H1 (cell line): Measurements from ENCODE around the gene ITPKA. TPM values are rescaled to one million over a fixed set of nuclear protein-coding genes. Genes with fewer than 3 reads are reported as not detected.
A peak's percentile ranks its signal among the peaks of the same experiment; 100 is the strongest.

ENCODE experiments used
- CTCF ChIA-PET: fragments of 300-600 bp; sonication (Branson Sonifier 250); formaldehyde crosslinking; loops from one replicate; lab custom pipeline; 2021; ENCODE audit not compliant: partially characterized antibody; lab: Charles Lee
- POLR2A ChIA-PET: fragments of 300-600 bp; sonication (Branson Sonifier 250); formaldehyde crosslinking; loops from one replicate; lab custom pipeline; 2021; ENCODE audit warnings: inconsistent platforms; ENCODE audit not compliant: partially characterized antibody; lab: Charles Lee
- DNase-seq, 2 experiments: peaks; one replicate each; pipeline versions ENCODE4 v3.0.0 to v3.0.0-alpha.2; 2010 to 2022; ENCODE audit warnings: low spot score in 2 of 2, low read depth in 1 of 2, mixed read lengths in 1 of 2
- FAIRE-seq: peaks from 2 replicates; lab custom pipeline; 2011; peaks lifted over from hg19 to GRCh38; lab: Jason Lieb, UNC
- H2AFZ ChIP-seq: 2 replicates; pipeline ENCODE4 v1.8.1; 2012; ENCODE audit warnings: low read length, inconsistent platforms
- H2AK5ac ChIP-seq: 2 replicates; pipeline ENCODE4 v1.6.1; 2013; ENCODE audit warnings: low read depth, low read length
- H2BK120ac ChIP-seq: replicated peaks from 2 replicates; pipeline ENCODE3; 2013; ENCODE audit warnings: low read depth, low read length, inconsistent platforms
- H2BK12ac ChIP-seq: 2 replicates; pipeline ENCODE4 v1.6.1; 2013; ENCODE audit warnings: low read depth, low read length
- H2BK15ac ChIP-seq: 2 replicates; pipeline ENCODE4 v1.6.1; 2013; ENCODE audit warnings: low read length
- H2BK20ac ChIP-seq: 2 replicates; pipeline ENCODE4 v1.6.1; 2013; ENCODE audit warnings: low read length
- H2BK5ac ChIP-seq: 2 replicates; pipeline ENCODE4 v1.6.1; 2013; ENCODE audit warnings: low read depth, low read length
- H3K14ac ChIP-seq: 2 replicates; pipeline ENCODE4 v1.6.1; 2013; ENCODE audit warnings: inconsistent platforms; ENCODE audit not compliant: insufficient read length
- H3K18ac ChIP-seq: 2 replicates; pipeline ENCODE4 v1.6.1; 2013; ENCODE audit warnings: low read length; ENCODE audit errors: extremely low read depth
- H3K23ac ChIP-seq: 2 replicates; pipeline ENCODE4 v1.6.1; 2013; ENCODE audit warnings: inconsistent platforms; ENCODE audit not compliant: insufficient read length
- H3K23me2 ChIP-seq: 2 replicates; pipeline ENCODE4 v1.6.1; 2013; ENCODE audit warnings: low read depth, low read length
- H3K27ac ChIP-seq: 2 replicates; pipeline ENCODE4 v1.6.1; 2011; ENCODE audit warnings: low read depth, low read length, inconsistent platforms
- H3K27me3 ChIP-seq, 4 experiments: replicated peaks in 1 of 4; 1 replicate in 1 of 4; 2 replicates in 3 of 4; pipeline versions ENCODE4 v1.6.1 to v1.8.1; 2011 to 2013; ENCODE audit warnings: low read length in 3 of 4, mild to moderate bottlenecking in 3 of 4, inconsistent platforms in 2 of 4, mixed read lengths in 2 of 4, moderate library complexity in 1 of 4; ENCODE audit not compliant: control insufficient read depth in 3 of 4, insufficient read depth in 3 of 4; ENCODE audit errors: extremely low read depth in 1 of 4
- H3K36me3 ChIP-seq, 4 experiments: 2 replicates each; pipeline versions ENCODE4 v1.6.1 to v1.8.1; 2011 to 2013; ENCODE audit warnings: mild to moderate bottlenecking in 4 of 4, low read length in 3 of 4, moderate library complexity in 2 of 4, control low read depth in 1 of 4, inconsistent platforms in 1 of 4; ENCODE audit not compliant: insufficient read depth in 4 of 4, control insufficient read depth in 2 of 4
- H3K4ac ChIP-seq: replicated peaks from 2 replicates; pipeline ENCODE3; 2013; ENCODE audit warnings: low read length, low read depth, mixed read lengths, inconsistent platforms; ENCODE audit not compliant: insufficient read length
- H3K4me1 ChIP-seq, 4 experiments: replicated peaks in 1 of 4; 1 replicate in 1 of 4; 2 replicates in 3 of 4; pipeline versions ENCODE4 v1.6.1 to v1.8.1; 2011 to 2013; ENCODE audit warnings: low read length in 3 of 4, inconsistent platforms in 2 of 4, mixed read lengths in 1 of 4; ENCODE audit not compliant: insufficient read depth in 4 of 4, control insufficient read depth in 3 of 4
- H3K4me2 ChIP-seq, 2 experiments: 2 replicates each; pipeline versions ENCODE4 v1.6.1 to v1.8.1; 2011 to 2013; ENCODE audit warnings: low read depth in 2 of 2, low read length in 2 of 2, control low read depth in 1 of 2, inconsistent platforms in 1 of 2, mild to moderate bottlenecking in 1 of 2; ENCODE audit not compliant: insufficient read depth in 1 of 2
- H3K4me3 ChIP-seq, 4 experiments: fragments of 200-600, 300-600 bp in 1 of 4; sonication (generic), shearing (Covaris generic), sonication (Bioruptor Twin) in 1 of 4; 2 replicates each; pipeline versions ENCODE4 v1.5.1 to v1.8.1; 2011 to 2016; ENCODE audit warnings: low read length in 4 of 4, low read depth in 3 of 4, control low read depth in 2 of 4, inconsistent platforms in 2 of 4, mild to moderate bottlenecking in 2 of 4, mixed read lengths in 1 of 4, moderate library complexity in 1 of 4; ENCODE audit not compliant: insufficient read depth in 2 of 4; ENCODE audit errors: extremely low read depth in 1 of 4
- H3K56ac ChIP-seq: replicated peaks from 2 replicates; pipeline ENCODE3; 2013; ENCODE audit warnings: low read depth, mild to moderate bottlenecking, mixed read lengths, low read length, inconsistent platforms; ENCODE audit not compliant: insufficient read length
- H3K79me1 ChIP-seq: 2 replicates; pipeline ENCODE4 v1.6.1; 2013; ENCODE audit warnings: low read depth, low read length, control low read depth
- H3K79me2 ChIP-seq, 2 experiments: 2 replicates each; pipeline versions ENCODE4 v1.6.1 to v1.8.1; 2012 to 2013; ENCODE audit warnings: low read length in 2 of 2, mild to moderate bottlenecking in 2 of 2, inconsistent platforms in 1 of 2; ENCODE audit not compliant: insufficient read depth in 2 of 2, control insufficient read depth in 1 of 2
- H3K9ac ChIP-seq, 4 experiments: replicated peaks in 1 of 4; 1 replicate in 1 of 4; 2 replicates in 3 of 4; pipeline versions ENCODE4 v1.6.1 to v1.8.1; 2011 to 2013; ENCODE audit warnings: low read depth in 3 of 4, low read length in 3 of 4, control low read depth in 2 of 4, mild to moderate bottlenecking in 2 of 4, moderate library complexity in 2 of 4, inconsistent platforms in 1 of 4; ENCODE audit errors: extremely low read depth in 1 of 4
- H3K9me3 ChIP-seq, 2 experiments: 2 replicates each; pipeline versions ENCODE4 v1.6.1 to v1.8.1; 2012 to 2013; ENCODE audit warnings: mild to moderate bottlenecking in 2 of 2, moderate library complexity in 2 of 2, control low read depth in 1 of 2, inconsistent platforms in 1 of 2, low read depth in 1 of 2, low read length in 1 of 2, mixed read lengths in 1 of 2; ENCODE audit not compliant: insufficient read depth in 2 of 2
- H4K20me1 ChIP-seq, 2 experiments: replicated peaks in 1 of 2; 2 replicates each; pipeline versions ENCODE3 to v1.8.1; 2011 to 2013; ENCODE audit warnings: inconsistent platforms in 2 of 2, low read length in 2 of 2, mild to moderate bottlenecking in 1 of 2; ENCODE audit not compliant: insufficient read depth in 2 of 2, control insufficient read depth in 1 of 2
- H4K5ac ChIP-seq: 2 replicates; pipeline ENCODE4 v1.6.1; 2013; ENCODE audit warnings: low read length, low read depth, mixed read lengths, inconsistent platforms; ENCODE audit not compliant: insufficient read length
- H4K8ac ChIP-seq: 2 replicates; pipeline ENCODE4 v1.8.0; 2013; ENCODE audit warnings: mild to moderate bottlenecking, moderate library complexity, low read length, inconsistent platforms; ENCODE audit not compliant: insufficient read depth; ENCODE audit errors: extremely low read depth
- H4K91ac ChIP-seq: replicated peaks from 2 replicates; pipeline ENCODE3; 2013; ENCODE audit warnings: low read length, mixed read lengths, inconsistent platforms; ENCODE audit not compliant: insufficient read length
- KDM4A ChIP-seq: IDR thresholded peaks from one replicate; pipeline ENCODE4 v1.7.1; 2012; ENCODE audit warnings: low read depth, mild to moderate bottlenecking, moderate library complexity, low read length, inconsistent platforms; ENCODE audit not compliant: severe bottlenecking
- SAP30 ChIP-seq: fragments of 300-600 bp; sonication (generic); IDR thresholded peaks from 2 replicates; pipeline ENCODE4 v1.7.1; 2012; ENCODE audit warnings: low read length, moderate library complexity, mild to moderate bottlenecking, inconsistent platforms; ENCODE audit not compliant: insufficient read depth, insufficient replicate concordance
- WGBS, 2 experiments: shearing (Covaris generic) in 1 of 2; methylation state at CpG; one replicate each; pipeline versions ENCODE4 v1.1.6 to v1.1.7; 2013 to 2015; ENCODE audit warnings: low lambda C conversion rate in 2 of 2, mixed read lengths in 2 of 2, inconsistent platforms in 1 of 2, low coverage in 1 of 2, missing lambda C conversion rate in 1 of 2; ENCODE audit not compliant: insufficient replicate concordance in 2 of 2, insufficient coverage in 1 of 2, insufficient read length in 1 of 2; ENCODE audit errors: extremely low coverage in 1 of 2, missing lambda C conversion rate in 1 of 2; 5-methylcytosine and 5-hydroxymethylcytosine counted together
- polyA plus RNA-seq, 7 experiments: library from polyadenylated mRNA; depleted of rRNA in 3 of 7; stranded (reverse) in 5 of 7; unstranded in 2 of 7; fragments of >200 nt in 5 of 7; fragments of 200-250 nt in 2 of 7; gene quantifications; 1 replicate in 5 of 7; 2 replicates in 1 of 7; 4 replicates in 1 of 7; pipeline versions ENCODE4 v1.2.1 to v1.2.3, GENCODE V29; 2011 to 2013; ENCODE audit warnings: missing spikeins in 2 of 7, mixed read lengths in 2 of 7
- total RNA-seq: library from RNA; stranded (reverse); fragmentation: NEBNext Ultra II Directional; extraction: Animal tissue kit (Norgen Biotek cat#: 25700); gene quantifications from 2 replicates; pipeline ENCODE4 v1.2.1, GENCODE V29; 2021
- TF ChIP-seq, protein P1 (sequence below): IDR thresholded peaks from 2 replicates; pipeline ENCODE4 v1.6.1; 2012; ENCODE audit warnings: inconsistent platforms

ITPKA gene
- total and polyA plus RNA-seq, 2 of the 8 experiments (the other 6 are each of a cell fraction or from before 2014, with no cell fraction given): 0.39 to 0.99 TPM

DNA sequence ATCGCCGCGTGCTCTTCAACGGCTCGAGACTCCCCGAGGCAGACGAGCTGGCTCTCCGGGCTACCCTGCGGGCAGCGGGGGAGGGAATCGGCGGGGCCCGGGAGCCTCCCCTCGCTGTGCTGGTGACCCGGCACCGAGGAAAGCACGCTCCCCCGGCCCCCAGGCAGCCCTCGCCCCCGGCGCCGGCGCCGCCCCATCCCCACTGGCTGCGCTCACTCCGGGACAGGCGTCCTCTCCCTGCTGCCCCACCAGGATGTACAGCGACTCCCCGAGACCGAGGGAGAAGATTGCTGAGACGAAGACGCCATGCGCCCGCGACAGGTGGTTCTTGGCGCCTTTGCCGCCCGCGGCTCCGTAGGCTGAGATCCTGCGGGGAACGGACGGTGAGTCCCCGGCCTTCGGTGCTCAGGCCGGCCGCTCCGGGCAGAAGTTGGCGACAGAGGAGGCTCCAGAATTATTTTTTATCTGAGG is 18.3 kb downstream of the ITPKA start:
- CTCF ChIA-PET: interaction anchor here (0.6 to 1.7 kb wide), 2 partner anchors 46 to 252 kb away, joined by 3 to 6 read pairs; no protein-coding TSS in a partner anchor
- H4K8ac ChIP-seq: no peak overlapping the region
- no peak overlapping the region for H3K23ac ChIP-seq
- H2AK5ac ChIP-seq: no peak overlapping the region
- H3K27me3 ChIP-seq: peaks cover 32 to 70% (median 61%) of the 10 kb centered on the region in 4 experiments
- H3K9me3 ChIP-seq: no peaks in the 10 kb centered on the region
- no peak overlapping the region for H3K18ac ChIP-seq
- no peak overlapping the region for H4K91ac ChIP-seq
- peak in 1 of 2 experiments; percentile 63 for DNase-seq
- no peak overlapping the region for H2AFZ ChIP-seq
- H3K4me2 ChIP-seq: peak overlapping the region; percentile 90 to 96
- no peak overlapping the region for H2BK20ac ChIP-seq
- POLR2A ChIA-PET: interaction anchor here (1.6 to 2.5 kb wide), 3 partner anchors 11 to 32 kb away, joined by 4 to 19 read pairs (median 6); partner anchors contain the start of gene RPAP1
- no peak overlapping the region for H2BK5ac ChIP-seq
- H3K56ac ChIP-seq: no peak overlapping the region
- H3K79me2 ChIP-seq: no peaks in the 10 kb centered on the region
- 3% methylated on average over 30 of the region's 49 CpGs; no CpG with 5 or more reads in 1 of the 2 experiments for WGBS, 2 experiments
- 0 out of 2 replicates have a peak overlapping the region, but pooled peaks have one; percentile 80 for H2BK12ac ChIP-seq
- peaks cover 15% of the 10 kb centered on the region for H3K23me2 ChIP-seq
- no peaks in the 10 kb centered on the region for H3K79me1 ChIP-seq
- no peak overlapping the region for H4K5ac ChIP-seq
- H2BK120ac ChIP-seq: no peak overlapping the region
- FAIRE-seq: no peak
- no peak overlapping the region for H3K9ac ChIP-seq
- H2BK15ac ChIP-seq: no peak overlapping the region
- H3K14ac ChIP-seq: no peak overlapping the region
- peak overlapping the region; percentile 14 to 65 (median 58); a peak in 6 of 8 replicates for H3K4me3 ChIP-seq
- H3K27ac ChIP-seq: no peak overlapping the region
- H4K20me1 ChIP-seq: peaks cover 0 to 12% of the 10 kb centered on the region in 2 experiments
- peaks cover 0 to 26% (median 13%) of the 10 kb centered on the region in 4 experiments; a peak in 5 of 7 replicates for H3K4me1 ChIP-seq
- peaks cover 0 to 8% (median 0%) of the 10 kb centered on the region in 4 experiments; a peak in 2 of 8 replicates for H3K36me3 ChIP-seq
- H3K4ac ChIP-seq: no peak overlapping the region
- TF ChIP-seq SAP30 (no peak), KDM4A (no peak)
- TF ChIP-seq, protein P1, sequence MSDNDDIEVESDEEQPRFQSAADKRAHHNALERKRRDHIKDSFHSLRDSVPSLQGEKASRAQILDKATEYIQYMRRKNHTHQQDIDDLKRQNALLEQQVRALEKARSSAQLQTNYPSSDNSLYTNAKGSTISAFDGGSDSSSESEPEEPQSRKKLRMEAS: peak; percentile 14
